ENCODE measurements around the gene MYORG.

The MYORG gene

DNA sequence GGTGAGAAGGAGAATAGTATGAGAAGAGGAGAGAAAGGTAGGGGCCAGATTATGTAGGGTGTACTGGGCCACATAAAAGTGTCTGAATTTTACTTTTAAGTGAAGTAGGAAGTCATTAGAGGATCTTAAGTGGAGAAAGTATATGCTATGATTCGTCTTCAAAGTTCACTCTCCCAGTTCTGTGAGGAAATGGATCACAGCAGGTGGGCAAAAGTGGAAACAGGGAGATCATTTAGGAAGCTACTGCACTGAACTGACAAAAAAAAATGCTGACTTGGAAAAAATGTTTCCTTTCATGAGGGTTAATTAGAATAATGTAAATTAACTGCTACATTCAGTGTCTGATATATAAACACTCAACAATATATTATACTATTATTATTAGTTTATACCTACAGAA, 50.0 kb downstream of the MYORG start (continued):
- TF ChIP-seq CREB5 (CRISPR knock-in tag; IDR thresholded peaks at IDR 0.05; ENCODE audit: low read depth) (no peak), BACH2 (CRISPR knock-in tag; IDR thresholded peaks at IDR 0.05; ENCODE audit: borderline replicate concordance) (no peak), ZFP30 (CRISPR knock-in tag; IDR thresholded peaks at IDR 0.05) (no peak)

DNA sequence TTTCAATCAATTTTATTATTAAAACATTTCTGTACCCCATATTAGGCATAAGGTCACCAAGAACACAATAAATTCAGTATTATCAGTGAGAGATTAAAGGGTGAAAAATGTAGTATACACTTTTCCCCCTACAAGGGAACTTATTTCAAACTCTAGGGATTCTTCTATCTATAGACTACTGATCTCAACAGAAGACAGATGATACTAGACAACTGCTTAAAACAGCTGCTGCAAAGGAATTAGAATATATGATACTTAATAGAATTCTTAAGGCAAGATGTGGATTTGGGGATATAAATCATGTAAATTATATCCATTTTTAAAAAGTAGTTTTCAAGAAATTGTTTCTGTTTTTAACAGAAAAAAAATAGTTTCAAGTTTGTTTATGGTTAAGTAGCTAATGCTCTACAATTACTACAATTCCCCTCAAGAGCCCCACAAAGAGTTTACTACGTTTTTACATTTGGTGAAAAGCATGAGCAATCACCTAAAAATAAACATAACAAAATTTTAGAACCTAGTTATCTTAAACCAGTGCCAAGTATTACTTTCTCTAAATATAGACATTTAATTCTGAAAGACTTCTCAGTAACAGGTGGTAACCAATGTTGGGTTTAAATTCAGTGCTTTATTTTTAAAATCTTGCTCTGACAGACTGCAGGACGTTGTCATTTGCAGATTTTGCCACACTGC, 53.7 kb downstream of the MYORG start:
- TF ChIP-seq ARNTL (CRISPR knock-in tag; IDR thresholded peaks at IDR 0.05; ENCODE audit: borderline replicate concordance, low read depth) (no peak), OSR1 (CRISPR knock-in tag; IDR thresholded peaks at IDR 0.05) (no peak), CREB5 (CRISPR knock-in tag; IDR thresholded peaks at IDR 0.05; ENCODE audit: low read depth) (no peak), PPARA (CRISPR knock-in tag; IDR thresholded peaks at IDR 0.05; ENCODE audit: borderline replicate concordance) (no peak), ZC3H10 (CRISPR knock-in tag; IDR thresholded peaks at IDR 0.05) (no peak), TCF4 (CRISPR knock-in tag; IDR thresholded peaks at IDR 0.05; ENCODE audit: borderline replicate concordance) (no peak), ZNF565 (CRISPR knock-in tag; conservative IDR thresholded peaks at IDR 0.05; ENCODE audit: low read depth) (no peak), ZFP3 (CRISPR knock-in tag; IDR thresholded peaks at IDR 0.05) (no peak), ESRRG (CRISPR knock-in tag; IDR thresholded peaks at IDR 0.05) (no peak), ZFP30 (CRISPR knock-in tag; IDR thresholded peaks at IDR 0.05) (no peak), TOX (CRISPR knock-in tag; IDR thresholded peaks at IDR 0.05; ENCODE audit: borderline replicate concordance) (no peak), GLIS3 (CRISPR knock-in tag; IDR thresholded peaks at IDR 0.05) (no peak), BACH2 (CRISPR knock-in tag; IDR thresholded peaks at IDR 0.05; ENCODE audit: borderline replicate concordance) (no peak), CSDC2 (CRISPR knock-in tag; IDR thresholded peaks at IDR 0.05) (no peak), ISL1 (CRISPR knock-in tag; IDR thresholded peaks at IDR 0.05) (no peak), ZNF8 (CRISPR knock-in tag; IDR thresholded peaks at IDR 0.05) (no peak)
- TF ChIP-seq, protein P1, sequence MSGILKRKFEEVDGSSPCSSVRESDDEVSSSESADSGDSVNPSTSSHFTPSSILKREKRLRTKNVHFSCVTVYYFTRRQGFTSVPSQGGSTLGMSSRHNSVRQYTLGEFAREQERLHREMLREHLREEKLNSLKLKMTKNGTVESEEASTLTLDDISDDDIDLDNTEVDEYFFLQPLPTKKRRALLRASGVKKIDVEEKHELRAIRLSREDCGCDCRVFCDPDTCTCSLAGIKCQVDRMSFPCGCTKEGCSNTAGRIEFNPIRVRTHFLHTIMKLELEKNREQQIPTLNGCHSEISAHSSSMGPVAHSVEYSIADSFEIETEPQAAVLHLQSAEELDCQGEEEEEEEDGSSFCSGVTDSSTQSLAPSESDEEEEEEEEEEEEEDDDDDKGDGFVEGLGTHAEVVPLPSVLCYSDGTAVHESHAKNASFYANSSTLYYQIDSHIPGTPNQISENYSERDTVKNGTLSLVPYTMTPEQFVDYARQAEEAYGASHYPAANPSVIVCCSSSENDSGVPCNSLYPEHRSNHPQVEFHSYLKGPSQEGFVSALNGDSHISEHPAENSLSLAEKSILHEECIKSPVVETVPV (CRISPR knock-in tag; IDR thresholded peaks at IDR 0.05): no peak
- TF ChIP-seq, protein P2, sequence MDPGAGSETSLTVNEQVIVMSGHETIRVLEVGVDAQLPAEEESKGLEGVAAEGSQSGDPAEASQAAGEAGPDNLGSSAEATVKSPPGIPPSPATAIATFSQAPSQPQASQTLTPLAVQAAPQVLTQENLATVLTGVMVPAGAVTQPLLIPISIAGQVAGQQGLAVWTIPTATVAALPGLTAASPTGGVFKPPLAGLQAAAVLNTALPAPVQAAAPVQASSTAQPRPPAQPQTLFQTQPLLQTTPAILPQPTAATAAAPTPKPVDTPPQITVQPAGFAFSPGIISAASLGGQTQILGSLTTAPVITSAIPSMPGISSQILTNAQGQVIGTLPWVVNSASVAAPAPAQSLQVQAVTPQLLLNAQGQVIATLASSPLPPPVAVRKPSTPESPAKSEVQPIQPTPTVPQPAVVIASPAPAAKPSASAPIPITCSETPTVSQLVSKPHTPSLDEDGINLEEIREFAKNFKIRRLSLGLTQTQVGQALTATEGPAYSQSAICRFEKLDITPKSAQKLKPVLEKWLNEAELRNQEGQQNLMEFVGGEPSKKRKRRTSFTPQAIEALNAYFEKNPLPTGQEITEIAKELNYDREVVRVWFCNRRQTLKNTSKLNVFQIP (CRISPR knock-in tag; IDR thresholded peaks at IDR 0.05; ENCODE audit: borderline replicate concordance, low read depth): no peak
- no peak for ATAC-seq

GRCh38 chr9:34321451-34321850, 55.2 kb downstream of the MYORG start:
- ATAC-seq: no peak
- TF ChIP-seq GLIS3 (CRISPR knock-in tag; IDR thresholded peaks at IDR 0.05): no peak

DNA sequence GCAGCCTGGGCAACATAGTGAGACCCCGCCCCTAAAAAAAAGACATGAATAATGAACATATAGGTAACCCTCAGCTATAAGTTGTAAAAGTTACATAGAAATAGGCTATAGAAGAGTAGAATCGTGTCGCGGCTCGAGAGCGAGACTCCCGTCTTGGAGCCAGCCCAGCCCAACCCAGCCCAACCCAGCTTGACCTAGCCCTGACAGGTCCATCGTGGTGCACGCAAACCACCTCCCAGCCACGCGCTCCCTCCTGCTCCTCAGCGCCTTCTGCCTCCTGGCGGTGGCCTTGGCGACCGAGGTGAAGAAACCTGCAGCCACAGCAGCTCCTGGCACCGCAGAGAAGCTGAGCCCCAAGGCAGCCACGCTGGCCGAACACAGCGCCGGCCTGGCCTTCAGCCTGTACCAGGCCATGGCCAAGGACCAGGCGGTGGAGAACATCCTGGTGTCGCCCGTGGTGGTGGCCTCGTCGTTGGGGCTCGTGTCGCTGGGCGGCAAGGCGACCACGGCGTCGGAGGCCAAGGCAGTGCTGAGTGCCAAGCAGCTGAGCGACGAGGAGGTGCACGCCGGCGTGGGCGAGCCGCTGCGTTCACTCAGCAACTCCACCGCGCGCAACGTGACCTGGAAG, 58.4 kb downstream of the MYORG start:
- TF ChIP-seq ZNF70 (CRISPR knock-in tag; IDR thresholded peaks at IDR 0.05) (no peak), ARNTL (CRISPR knock-in tag; IDR thresholded peaks at IDR 0.05; ENCODE audit: borderline replicate concordance, low read depth) (no peak), PPARA (CRISPR knock-in tag; IDR thresholded peaks at IDR 0.05; ENCODE audit: borderline replicate concordance) (no peak), ZC3H10 (CRISPR knock-in tag; IDR thresholded peaks at IDR 0.05) (no peak), BACH2 (CRISPR knock-in tag; IDR thresholded peaks at IDR 0.05; ENCODE audit: borderline replicate concordance) (no peak), ZFP30 (CRISPR knock-in tag; IDR thresholded peaks at IDR 0.05) (no peak)
- no peak for ATAC-seq

- ATAC-seq: no peak
- no peak for TF ChIP-seq GLIS3 (CRISPR knock-in tag; IDR thresholded peaks at IDR 0.05)
- TF ChIP-seq, protein P3, sequence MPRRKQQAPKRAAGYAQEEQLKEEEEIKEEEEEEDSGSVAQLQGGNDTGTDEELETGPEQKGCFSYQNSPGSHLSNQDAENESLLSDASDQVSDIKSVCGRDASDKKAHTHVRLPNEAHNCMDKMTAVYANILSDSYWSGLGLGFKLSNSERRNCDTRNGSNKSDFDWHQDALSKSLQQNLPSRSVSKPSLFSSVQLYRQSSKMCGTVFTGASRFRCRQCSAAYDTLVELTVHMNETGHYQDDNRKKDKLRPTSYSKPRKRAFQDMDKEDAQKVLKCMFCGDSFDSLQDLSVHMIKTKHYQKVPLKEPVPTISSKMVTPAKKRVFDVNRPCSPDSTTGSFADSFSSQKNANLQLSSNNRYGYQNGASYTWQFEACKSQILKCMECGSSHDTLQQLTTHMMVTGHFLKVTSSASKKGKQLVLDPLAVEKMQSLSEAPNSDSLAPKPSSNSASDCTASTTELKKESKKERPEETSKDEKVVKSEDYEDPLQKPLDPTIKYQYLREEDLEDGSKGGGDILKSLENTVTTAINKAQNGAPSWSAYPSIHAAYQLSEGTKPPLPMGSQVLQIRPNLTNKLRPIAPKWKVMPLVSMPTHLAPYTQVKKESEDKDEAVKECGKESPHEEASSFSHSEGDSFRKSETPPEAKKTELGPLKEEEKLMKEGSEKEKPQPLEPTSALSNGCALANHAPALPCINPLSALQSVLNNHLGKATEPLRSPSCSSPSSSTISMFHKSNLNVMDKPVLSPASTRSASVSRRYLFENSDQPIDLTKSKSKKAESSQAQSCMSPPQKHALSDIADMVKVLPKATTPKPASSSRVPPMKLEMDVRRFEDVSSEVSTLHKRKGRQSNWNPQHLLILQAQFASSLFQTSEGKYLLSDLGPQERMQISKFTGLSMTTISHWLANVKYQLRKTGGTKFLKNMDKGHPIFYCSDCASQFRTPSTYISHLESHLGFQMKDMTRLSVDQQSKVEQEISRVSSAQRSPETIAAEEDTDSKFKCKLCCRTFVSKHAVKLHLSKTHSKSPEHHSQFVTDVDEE (CRISPR knock-in tag; IDR thresholded peaks at IDR 0.05): no peak
- no peak for TF ChIP-seq ZNF70 (CRISPR knock-in tag; IDR thresholded peaks at IDR 0.05)
- TF ChIP-seq, protein P4, sequence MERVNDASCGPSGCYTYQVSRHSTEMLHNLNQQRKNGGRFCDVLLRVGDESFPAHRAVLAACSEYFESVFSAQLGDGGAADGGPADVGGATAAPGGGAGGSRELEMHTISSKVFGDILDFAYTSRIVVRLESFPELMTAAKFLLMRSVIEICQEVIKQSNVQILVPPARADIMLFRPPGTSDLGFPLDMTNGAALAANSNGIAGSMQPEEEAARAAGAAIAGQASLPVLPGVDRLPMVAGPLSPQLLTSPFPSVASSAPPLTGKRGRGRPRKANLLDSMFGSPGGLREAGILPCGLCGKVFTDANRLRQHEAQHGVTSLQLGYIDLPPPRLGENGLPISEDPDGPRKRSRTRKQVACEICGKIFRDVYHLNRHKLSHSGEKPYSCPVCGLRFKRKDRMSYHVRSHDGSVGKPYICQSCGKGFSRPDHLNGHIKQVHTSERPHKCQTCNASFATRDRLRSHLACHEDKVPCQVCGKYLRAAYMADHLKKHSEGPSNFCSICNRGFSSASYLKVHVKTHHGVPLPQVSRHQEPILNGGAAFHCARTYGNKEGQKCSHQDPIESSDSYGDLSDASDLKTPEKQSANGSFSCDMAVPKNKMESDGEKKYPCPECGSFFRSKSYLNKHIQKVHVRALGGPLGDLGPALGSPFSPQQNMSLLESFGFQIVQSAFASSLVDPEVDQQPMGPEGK (CRISPR knock-in tag; IDR thresholded peaks at IDR 0.05; ENCODE audit: borderline replicate concordance): no peak
- no peak for TF ChIP-seq TOX (CRISPR knock-in tag; IDR thresholded peaks at IDR 0.05; ENCODE audit: borderline replicate concordance)
- TF ChIP-seq TCF4 (CRISPR knock-in tag; IDR thresholded peaks at IDR 0.05; ENCODE audit: borderline replicate concordance): no peak
- TF ChIP-seq SNAI2 (CRISPR knock-in tag; IDR thresholded peaks at IDR 0.05): no peak
- TF ChIP-seq ZC3H10 (CRISPR knock-in tag; IDR thresholded peaks at IDR 0.05): no peak
Measured at GRCh38 chr9:34317436-34317835, 59.3 kb downstream of the MYORG start.
